ENCODE measurements around the gene AOC2. TPM values are rescaled to one million over a fixed set of nuclear protein-coding genes. Genes with fewer than 3 reads are reported as not detected.

The AOC2 gene
- total and polyA plus RNA-seq, 2 of the 13 experiments (the other 11 are each of a cell fraction or from before 2014, with no cell fraction given), result 1.2 to 3.3 TPM

- Histone ChIP-seq H3K4me1 (ENCODE audit: insufficient read depth, low read length) (peaks cover 95% of the 10 kb centered on the region), H3K4me3 (replicated peaks in 1 of 3; ENCODE audit: insufficient read depth in 1 of 3, low read depth in 2 of 3, low read length in 3 of 3) (peak overlapping the region; percentile 9 to 57 (median 22); a peak in 5 of 6 replicates), H3K9ac (ENCODE audit: insufficient read depth, low read depth, low read length) (peak overlapping the region; percentile 64)
- TF ChIP-seq SYNCRIP (IDR thresholded peaks at IDR 0.05; ENCODE audit: insufficient read depth, low read depth, low read length) (no peak), ZNF713 (CRISPR knock-in tag; IDR thresholded peaks at IDR 0.05) (no peak), GFI1 (CRISPR knock-in tag; IDR thresholded peaks at IDR 0.05; ENCODE audit: borderline replicate concordance) (peak; percentile 64; the same call in 1 of the 2 replicates), MED1 (CRISPR knock-in tag; IDR thresholded peaks at IDR 0.05) (peak; percentile 97), ZFP36L2 (CRISPR knock-in tag; IDR thresholded peaks at IDR 0.05) (no peak), SMAD9 (CRISPR knock-in tag; IDR thresholded peaks at IDR 0.05) (no peak), ZKSCAN8 (CRISPR knock-in tag; IDR thresholded peaks at IDR 0.05; ENCODE audit: borderline replicate concordance) (peak; percentile 83; the same call in 1 of the 2 replicates), SIN3B (IDR thresholded peaks at IDR 0.05; ENCODE audit: low read length) (no peak), MXD4 (CRISPR knock-in tag; IDR thresholded peaks at IDR 0.05) (peak; percentile 63; the same call in 1 of the 2 replicates), ZFP1 (CRISPR knock-in tag; IDR thresholded peaks at IDR 0.05) (peak; percentile 86), ZHX2 (IDR thresholded peaks at IDR 0.05; ENCODE audit: low read depth) (peak; percentile 58; the same call in 1 of the 2 replicates), ZHX2 (CRISPR knock-in tag; IDR thresholded peaks at IDR 0.05; ENCODE audit: borderline replicate concordance) (no peak), MEF2D (CRISPR knock-in tag; IDR thresholded peaks at IDR 0.05) (peak; percentile 91), ZNF317 (CRISPR knock-in tag; IDR thresholded peaks at IDR 0.05) (peak; percentile 52; the same call in 1 of the 2 replicates), ISX (CRISPR knock-in tag; conservative IDR thresholded peaks at IDR 0.05) (no peak), TCF12 (IDR thresholded peaks at IDR 0.05) (no peak), TCF12 (CRISPR knock-in tag; IDR thresholded peaks at IDR 0.05) (peak; percentile 96), SMYD3 (CRISPR knock-in tag; IDR thresholded peaks at IDR 0.05) (peak; percentile 96), ZNF274 (CRISPR knock-in tag; IDR thresholded peaks at IDR 0.05) (0 out of 2 replicates have a peak, but pooled peaks have one; percentile 40), ZNF354B (CRISPR knock-in tag; IDR thresholded peaks at IDR 0.05) (peak; percentile 26; the same call in 1 of the 2 replicates), AGO1 (IDR thresholded peaks at IDR 0.05; ENCODE audit: low read depth, low read length, poor library complexity, severe bottlenecking) (no peak)
Observed at GRCh38 chr17:42894283-42895184, 50.2 kb downstream of the AOC2 start.

More at GRCh38 chr17:42894283-42895184, 50.2 kb downstream of the AOC2 start:
- intact Hi-C loops (cut with micrococcal nuclease; ENCODE audit: unreplicated experiment) (no loop called here), in situ Hi-C loops (cut with HindIII; ENCODE audit: extremely low pct_ligation_motif_present, low pct_unique_long_range_greater_than_20kb) (no loop called here)
- Histone ChIP-seq H3K27me3 (ENCODE audit: control insufficient read depth in 1 of 2, insufficient read depth in 2 of 2, low read length in 2 of 2) (no peaks in the 10 kb centered on the region), H3K4me2 (ENCODE audit: low read depth, low read length) (peak overlapping the region; percentile 84), H3K36me3 (replicated peaks in 1 of 2; ENCODE audit: control insufficient read depth in 1 of 2, insufficient read depth in 2 of 2, low read length in 2 of 2) (no peaks in the 10 kb centered on the region), H3K79me2 (ENCODE audit: insufficient read depth, low read length) (no peaks in the 10 kb centered on the region), H3K27ac (ENCODE audit: extremely low read length, insufficient read depth, low read length) (peak overlapping the region; percentile 85), H4K20me1 (ENCODE audit: insufficient read depth, low read length) (no peaks in the 10 kb centered on the region), H3K9me3 (ENCODE audit: low read length) (no peaks in the 10 kb centered on the region), H2AFZ (ENCODE audit: low read length) (no peak overlapping the region)
- ATAC-seq, result peak; percentile 80
- WGBS (ENCODE audit: low lambda C conversion rate), result 3% methylated on average over 12 of the region's 12 CpGs
- peak; percentile 79 for DNase-seq (ENCODE audit: low spot score)
- ChIA-PET CTCF (ENCODE audit: low intra/inter-chr PET ratio, low total read pairs) (no interaction called here), POLR2A (interaction anchor here (0.9 to 3.6 kb wide), 19 partner anchors 8 to 473 kb away, joined by 3 to 32 read pairs (median 4); partner anchors contain the start of genes BECN1, PSMC3IP and RPL27)
- no TSS peak for BruUV-seq (replicated peaks)
- FAIRE-seq, result peak; percentile 93

Data from HepG2 (cell line).